ENCODE measurements around the gene MCF2L.
"Not testable (repeated sequence)": the region's sequence is repeated elsewhere in the genome, so short reads cannot be mapped to it uniquely, and the experiment has no call there.

Gene MCF2L

GRCh38 chr13:113024466-113024865 is 55.5 kb downstream of the MCF2L start:
- FAIRE-seq (no peak), DNase-seq (ENCODE audit: extremely low spot score, insufficient read length, low read depth) (no peak)

GRCh38 chr13:113026391-113026910 is 57.4 kb downstream of the MCF2L start:
- FAIRE-seq (no peak), DNase-seq (ENCODE audit: extremely low spot score, insufficient read length, low read depth) (no peak)

- no peak for DNase-seq (ENCODE audit: extremely low spot score, insufficient read length, low read depth)
- FAIRE-seq: no peak
Observed at GRCh38 chr13:113027095-113027494, 58.1 kb downstream of the MCF2L start.

- no peak for FAIRE-seq
- DNase-seq (ENCODE audit: extremely low spot score, insufficient read length, low read depth): no peak
Observed at GRCh38 chr13:113027566-113027965, 58.6 kb downstream of the MCF2L start.

- FAIRE-seq (no peak), DNase-seq (ENCODE audit: extremely low spot score, insufficient read length, low read depth) (no peak)
Observed at GRCh38 chr13:113028336-113029060, 59.5 kb downstream of the MCF2L start.

GRCh38 chr13:113029061-113029445 is 60.0 kb downstream of the MCF2L start:
- FAIRE-seq: no peak

GRCh38 chr13:113029487-113030258 is 60.7 kb downstream of the MCF2L start:
- DNase-seq (ENCODE audit: extremely low spot score, insufficient read length, low read depth) (peak; percentile 22), FAIRE-seq (peak; percentile 56)

More at GRCh38 chr13:113029061-113029445, 60.0 kb downstream of the MCF2L start:
- no peak for DNase-seq (ENCODE audit: extremely low spot score, insufficient read length, low read depth)

GRCh38 chr13:113030259-113030640 is 61.2 kb downstream of the MCF2L start:
- not testable (repeated sequence) for DNase-seq (ENCODE audit: extremely low spot score, insufficient read length, low read depth); FAIRE-seq

GRCh38 chr13:113031465-113031864 is 62.5 kb downstream of the MCF2L start:
- FAIRE-seq: no peak
- DNase-seq (ENCODE audit: extremely low spot score, insufficient read length, low read depth): no peak

GRCh38 chr13:113032291-113032690 is 63.3 kb downstream of the MCF2L start:
- no peak for DNase-seq (ENCODE audit: extremely low spot score, insufficient read length, low read depth)
- no peak for FAIRE-seq

- no peak for FAIRE-seq
- DNase-seq (ENCODE audit: extremely low spot score, insufficient read length, low read depth): no peak
Observed at GRCh38 chr13:113033054-113033850, 64.2 kb downstream of the MCF2L start.

GRCh38 chr13:113034451-113035212 is 65.6 kb downstream of the MCF2L start:
- FAIRE-seq (no peak), DNase-seq (ENCODE audit: extremely low spot score, insufficient read length, low read depth) (no peak)

- no peak for FAIRE-seq
Observed at GRCh38 chr13:113035213-113035800, 66.3 kb downstream of the MCF2L start.

GRCh38 chr13:113036401-113036800 is 67.4 kb downstream of the MCF2L start:
- DNase-seq (ENCODE audit: extremely low spot score, insufficient read length, low read depth) (no peak), FAIRE-seq (no peak)

More at GRCh38 chr13:113035213-113035800, 66.3 kb downstream of the MCF2L start:
- no peak for DNase-seq (ENCODE audit: extremely low spot score, insufficient read length, low read depth)

GRCh38 chr13:113040031-113040430 is 71.0 kb downstream of the MCF2L start:
- DNase-seq (ENCODE audit: extremely low spot score, insufficient read length, low read depth) (no peak), FAIRE-seq (no peak)

GRCh38 chr13:113040597-113041292 is 71.7 kb downstream of the MCF2L start:
- DNase-seq (ENCODE audit: extremely low spot score, insufficient read length, low read depth): no peak
- no peak for FAIRE-seq

GRCh38 chr13:113041293-113041690 is 72.3 kb downstream of the MCF2L start:
- no peak for DNase-seq (ENCODE audit: extremely low spot score, insufficient read length, low read depth)
- FAIRE-seq: no peak

- no peak for DNase-seq (ENCODE audit: extremely low spot score, insufficient read length, low read depth)
- no peak for FAIRE-seq
Observed at GRCh38 chr13:113041896-113042295, 72.9 kb downstream of the MCF2L start.

GRCh38 chr13:113042456-113042855 is 73.4 kb downstream of the MCF2L start:
- DNase-seq (ENCODE audit: extremely low spot score, insufficient read length, low read depth): no peak
- FAIRE-seq: no peak
